Hematopoietic multipotent progenitor cell treated with erythropoietin and hydrocortisone succinate and interleukin-3 and kit ligand, for 15 days (in vitro differentiated cells): ENCODE measurements around the gene SUN2.

Source experiments
- DNase-seq: peaks from one replicate; pipeline ENCODE4 v3.0.0-alpha.2; 2015; ENCODE audit warnings: low spot score

The SUN2 gene

DNA sequence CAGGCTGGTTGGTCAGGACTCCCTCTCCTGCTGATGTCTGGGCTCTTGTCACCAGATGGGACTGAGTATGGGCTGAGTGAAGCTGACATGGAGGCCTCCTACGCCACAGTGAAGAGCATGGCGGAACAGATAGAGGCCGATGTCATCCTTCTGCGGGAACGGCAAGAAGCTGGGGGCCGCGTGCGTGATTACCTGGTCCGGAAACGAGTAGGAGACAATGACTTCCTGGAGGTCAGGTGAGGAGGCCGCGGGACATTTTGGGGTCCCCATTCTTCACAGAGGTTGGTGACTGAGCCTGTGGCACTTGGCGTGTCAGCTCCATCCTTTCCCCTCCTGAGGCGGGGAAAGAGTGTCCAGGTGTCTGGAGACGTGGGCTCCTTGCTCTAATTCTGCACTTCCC, 39.9 kb downstream of the SUN2 start:
- no peak for DNase-seq

- DNase-seq = no peak
Measured at GRCh38 chr22:38715176-38715764, 40.5 kb downstream of the SUN2 start.

DNA sequence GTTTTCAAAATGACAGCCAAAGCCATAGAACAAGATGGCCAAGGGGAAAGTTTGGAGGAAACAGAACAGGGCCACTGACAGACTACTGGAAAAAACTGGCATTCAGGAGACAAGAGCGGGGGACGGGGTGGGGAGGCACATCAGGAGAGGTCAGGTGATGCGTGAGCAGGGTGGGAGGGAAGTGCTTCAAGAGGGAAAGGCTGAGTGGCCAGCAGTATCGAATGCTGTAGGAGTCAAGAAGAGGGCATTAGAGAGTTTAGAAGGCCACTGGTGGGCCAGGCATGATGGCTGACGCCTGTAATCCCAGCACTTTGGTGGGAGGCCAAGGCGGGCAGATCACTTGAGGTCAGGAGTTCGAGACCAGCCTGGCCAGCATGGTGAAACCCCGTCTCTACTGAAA, 41.9 kb downstream of the SUN2 start:
- no peak for DNase-seq

DNA sequence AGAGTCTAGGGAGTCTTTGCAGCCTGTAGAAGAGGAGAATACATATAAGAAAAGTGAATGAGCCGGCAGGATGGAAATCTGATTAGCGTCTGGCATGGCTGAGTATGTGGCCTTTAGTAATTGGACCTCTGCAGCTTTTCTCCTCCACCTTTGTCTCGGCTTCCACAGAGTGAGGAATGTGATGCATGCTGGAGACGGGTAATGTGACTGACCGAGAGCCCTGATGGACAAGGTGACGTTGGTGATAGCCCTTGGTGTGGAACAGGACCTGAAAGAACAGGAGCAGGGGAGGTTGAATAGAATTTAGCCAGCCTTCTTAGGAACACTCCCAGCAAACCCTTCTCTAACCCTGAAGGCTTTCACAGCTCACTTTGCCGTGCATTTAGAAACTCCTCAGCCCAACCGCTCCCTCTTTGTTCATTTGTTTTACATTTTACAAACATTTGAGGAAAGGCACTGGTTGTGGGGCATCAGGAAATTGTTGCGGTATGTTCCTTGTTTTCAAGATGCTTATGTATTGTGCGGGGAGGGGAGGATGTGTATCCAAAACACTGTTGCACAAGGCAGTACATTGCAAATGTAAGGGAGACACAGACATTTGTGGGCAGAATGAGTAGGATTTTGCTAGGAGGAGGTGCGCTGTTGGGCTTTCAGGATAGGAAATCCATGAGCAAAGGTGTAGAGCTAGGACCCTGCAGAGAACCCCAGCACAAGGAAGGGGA, 43.2 kb downstream of the SUN2 start:
- DNase-seq = no peak

GRCh38 chr22:38710866-38711265, 44.9 kb downstream of the SUN2 start:
- DNase-seq = no peak

- peak; percentile 79 for DNase-seq
Measured at GRCh38 chr22:38710351-38710750, 45.4 kb downstream of the SUN2 start.

GRCh38 chr22:38709306-38709705, 46.5 kb downstream of the SUN2 start:
- DNase-seq = no peak

GRCh38 chr22:38707984-38708383, 47.8 kb downstream of the SUN2 start:
- no peak for DNase-seq

DNA sequence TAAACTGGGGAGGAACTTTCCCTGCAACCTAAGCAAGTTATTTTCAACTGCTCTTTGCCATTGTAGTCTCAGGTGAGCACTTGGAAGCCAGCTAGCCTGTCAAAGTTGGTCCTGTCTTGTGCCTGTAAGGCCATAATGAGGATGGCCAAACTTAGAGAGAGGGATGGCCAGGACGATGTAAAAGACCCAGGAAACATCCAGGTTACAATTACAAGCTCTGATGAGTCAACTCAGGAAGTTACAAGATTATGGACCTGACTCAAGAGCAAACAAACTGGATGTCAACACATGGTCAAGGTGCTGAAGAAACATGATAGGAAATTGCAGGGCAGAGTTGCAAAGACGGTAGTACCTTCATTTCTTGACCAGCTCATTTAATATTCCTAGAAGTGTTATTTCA, 48.5 kb downstream of the SUN2 start:
- DNase-seq = peak; percentile 36

DNA sequence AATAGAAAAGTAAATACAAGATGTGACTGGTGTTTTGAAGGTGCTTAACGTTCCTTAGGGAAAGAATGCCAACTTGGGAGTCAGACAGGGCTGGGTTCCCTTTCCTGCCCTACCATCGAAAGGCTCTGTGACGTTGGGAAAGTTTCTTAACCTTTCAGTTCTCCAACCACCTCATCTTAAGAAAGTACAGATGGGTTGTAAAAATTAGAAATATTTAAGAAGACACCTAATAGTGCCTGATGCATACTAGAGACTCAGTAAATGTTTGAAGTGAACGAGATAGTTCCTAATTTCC, 49.0 kb downstream of the SUN2 start:
- no peak for DNase-seq

- DNase-seq = peak; percentile 43
Measured at GRCh38 chr22:38706101-38706900, 49.5 kb downstream of the SUN2 start.

DNA sequence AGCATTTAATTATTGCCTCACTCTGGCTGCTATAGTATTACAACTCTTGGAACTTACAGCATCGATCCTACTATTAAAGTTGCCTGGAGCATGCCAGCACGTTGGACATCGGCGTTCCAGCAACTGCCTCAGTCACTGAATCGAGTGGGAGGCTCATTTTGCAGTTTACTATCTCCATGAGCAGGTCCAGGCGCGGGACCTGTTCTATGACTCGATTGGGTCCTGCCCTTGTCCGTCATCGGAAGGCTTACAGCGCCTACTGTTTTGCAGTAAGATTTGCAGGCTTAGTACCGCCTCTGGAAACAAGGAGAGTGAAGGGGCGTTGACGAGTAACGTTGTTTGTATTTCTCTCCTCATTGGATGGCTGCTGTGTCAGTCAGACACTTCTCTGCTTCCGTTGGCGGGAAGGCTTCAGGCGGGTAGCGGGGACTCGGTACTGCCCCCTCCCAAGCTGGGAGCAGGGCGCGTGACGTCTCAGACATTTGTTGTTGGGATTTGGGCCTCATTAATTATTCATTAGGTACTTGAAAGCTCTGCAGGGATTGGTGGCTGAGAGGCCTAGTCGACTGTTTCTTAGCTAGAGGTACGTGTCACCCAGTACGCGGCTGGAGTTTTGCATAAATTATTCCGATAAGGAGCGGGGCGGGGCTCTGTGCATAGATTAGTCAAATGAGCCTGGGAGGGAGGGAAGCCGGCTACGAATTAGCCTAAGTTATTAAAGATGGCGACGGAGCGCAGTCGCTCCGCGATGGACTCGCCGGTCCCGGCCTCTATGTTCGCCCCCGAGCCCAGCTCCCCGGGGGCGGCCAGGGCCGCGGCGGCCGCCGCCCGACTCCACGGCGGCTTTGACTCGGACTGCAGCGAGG, 50.3 kb downstream of the SUN2 start, which contains the start of gene GTPBP1:
TSS of gene GTPBP1 (plus strand) at position 710 of the 866 bp plus-strand sequence. CDS start at position 722, 12 bp downstream.
- peak; percentile 100 for DNase-seq

DNA sequence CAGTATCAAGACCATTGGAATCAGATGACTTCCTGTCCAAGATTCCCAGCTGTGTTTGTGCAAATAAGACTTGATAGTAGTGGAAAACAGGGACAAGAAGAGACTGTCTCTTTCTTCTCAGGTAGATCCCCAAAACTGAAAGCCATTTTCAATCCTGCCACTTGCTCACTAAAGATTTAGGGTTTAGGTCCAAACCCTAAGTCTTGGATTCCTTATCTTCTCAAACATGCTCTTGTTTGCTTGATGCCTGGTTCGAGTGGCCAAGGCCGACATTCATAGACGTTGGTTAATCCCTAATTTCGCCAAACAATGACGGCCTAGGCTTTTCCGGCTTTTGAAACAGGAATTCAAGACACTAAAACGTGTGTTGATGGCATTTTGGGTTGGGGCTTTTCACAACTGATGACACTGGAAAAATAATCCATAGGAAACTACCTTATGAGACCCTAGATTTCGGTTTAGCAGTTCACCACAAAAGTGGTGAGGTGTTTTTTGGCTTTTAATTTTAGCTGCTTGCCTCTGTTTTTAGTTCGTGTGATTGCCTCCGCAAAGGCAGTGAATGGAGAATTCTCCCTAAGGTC, 51.1 kb downstream of the SUN2 start:
- DNase-seq = peak; percentile 45

- peak; percentile 96 for DNase-seq
Measured at GRCh38 chr22:38700789-38701628, 54.8 kb downstream of the SUN2 start, which contains the start of gene JOSD1. Gene JOSD1 (minus strand): TSS chr22:38700943. CDS start chr22:38699987, 956 bp downstream.

- peak; percentile 44 for DNase-seq
Measured at GRCh38 chr22:38700270-38700788, 55.5 kb downstream of the SUN2 start.

GRCh38 chr22:38699784-38700183, 56.0 kb downstream of the SUN2 start:
- DNase-seq = no peak

- no peak for DNase-seq
Measured at GRCh38 chr22:38699143-38699542, 56.7 kb downstream of the SUN2 start.

DNA sequence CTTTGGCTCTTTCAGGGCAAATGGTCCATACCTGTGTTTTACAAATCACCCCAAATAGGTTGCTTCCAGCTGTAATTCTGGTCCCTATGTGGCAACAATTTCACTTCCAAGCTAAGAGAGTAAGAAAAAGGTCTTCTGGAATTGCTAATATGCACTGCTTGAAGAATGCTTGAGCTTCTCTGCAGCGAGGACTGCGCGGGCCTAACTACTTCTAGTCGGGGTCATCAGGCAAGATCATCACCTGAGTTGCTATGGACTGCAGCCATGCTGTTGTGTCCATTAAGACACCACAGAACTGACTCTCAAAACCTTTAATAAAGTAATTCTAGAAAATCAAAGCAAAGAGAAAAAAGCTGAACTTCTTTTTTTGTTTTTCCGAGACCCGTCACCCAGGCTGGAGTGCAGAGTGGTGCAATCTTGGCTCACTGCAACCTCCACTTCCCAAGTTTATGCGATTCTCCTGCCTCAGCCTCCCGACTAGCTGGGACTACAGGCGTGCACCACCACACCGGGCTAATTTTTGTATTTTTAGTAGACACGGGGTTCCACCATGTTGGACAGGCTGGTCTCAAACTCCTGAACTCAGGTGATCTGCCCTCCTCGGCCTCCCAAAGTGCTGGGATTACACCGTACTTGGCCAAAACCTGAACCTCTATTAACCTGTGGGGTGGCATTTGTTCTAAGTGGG, 57.2 kb downstream of the SUN2 start:
- no peak for DNase-seq

GRCh38 chr22:38697425-38698089, 58.2 kb downstream of the SUN2 start:
- peak; percentile 71 for DNase-seq
